Measurements from ENCODE around the gene ATP8B3. TPM values are rescaled to one million over a fixed set of nuclear protein-coding genes. Genes with fewer than 3 reads are reported as not detected.
A peak's percentile ranks its signal among the peaks of the same experiment; 100 is the strongest.

Gene ATP8B3
- total RNA-seq (3.6 TPM), polyA plus RNA-seq (ENCODE audit: insufficient read depth, low read depth, low replicate concordance) (0.24 TPM)
- long read RNA-seq, donor 1 = 0 reads
- long read RNA-seq, donor 2 = 0 reads
- long read RNA-seq, donor 3 = 0 reads
- long read RNA-seq, donor 4 = 0 reads
- long read RNA-seq, donor 5 = 0 reads
- long read RNA-seq, donor 6 = 0 reads
- long read RNA-seq, donor 7, partial matches to known transcripts = 5 of 6 reads
- long read RNA-seq, donor 7, other reads (novel, unspliced or antisense) = 1 of 6 reads
- long read RNA-seq, donor 8 = 0 reads
- long read RNA-seq, donor 9 = 0 reads
- long read RNA-seq, donor 10 = 0 reads

- DNase-seq (no peak), FAIRE-seq (no peak)
- TF ChIP-seq CTCF (IDR thresholded peaks at IDR 0.05; ENCODE audit: borderline replicate concordance, extremely low read depth, insufficient read depth) = no peak
- no peaks in the 10 kb centered on the region for H3K27me3 ChIP-seq (ENCODE audit: control insufficient read depth, insufficient read depth, low read length)
- intact Hi-C loops (cut with DNase I) = no loop called here
- H3K9me3 ChIP-seq (ENCODE audit: control insufficient read depth in 2 of 3, insufficient read depth in 1 of 3, low read length in 3 of 3) = no peaks in the 10 kb centered on the region
- peaks cover 0 to 4% (median 0%) of the 10 kb centered on the region in 3 donors for H3K36me3 ChIP-seq (ENCODE audit: control insufficient read depth in 2 of 3, insufficient read depth in 3 of 3, low read length in 3 of 3)
- peak within 1 kb of the TSS in 1 of 2 donors; percentile 5 for H3K27ac ChIP-seq (ENCODE audit: low read depth in 2 of 2, low read length in 2 of 2)
- H3K4me1 ChIP-seq (ENCODE audit: control insufficient read depth in 2 of 3, insufficient read depth in 2 of 3, low read depth in 1 of 3, low read length in 3 of 3) = peaks cover 0 to 8% (median 0%) of the 10 kb centered on the region in 3 donors
- peak within 1 kb of the TSS in 1 of 3 donors; percentile 46 for H3K9ac ChIP-seq (ENCODE audit: low read length in 3 of 3)
- H3K4me3 ChIP-seq (ENCODE audit: low read length in 3 of 3) = peak within 1 kb of the TSS; percentile 1 to 59 (median 43)
Measured at GRCh38 chr19:1811942-1812425, at the start of gene ATP8B3. TSS of gene ATP8B3 (minus strand) at chr19:1812276. CDS start at chr19:1811736, 540 bp downstream.

- peak overlapping the region in 1 of 2 donors; percentile 51 for H3K27ac ChIP-seq (ENCODE audit: low read depth in 2 of 2, low read length in 2 of 2)
- H3K9ac ChIP-seq (ENCODE audit: low read length in 3 of 3) = peak overlapping the region in 2 of 3 donors; percentile 6 to 46
- peak overlapping the region in 2 of 3 donors; percentile 50 to 69 for H3K4me3 ChIP-seq (ENCODE audit: low read length in 3 of 3)
- H3K9me3 ChIP-seq (ENCODE audit: control insufficient read depth in 2 of 3, insufficient read depth in 1 of 3, low read length in 3 of 3) = no peaks in the 10 kb centered on the region
- TF ChIP-seq CTCF (IDR thresholded peaks at IDR 0.05; ENCODE audit: borderline replicate concordance, extremely low read depth, insufficient read depth) = no peak
- peaks cover 0 to 31% (median 16%) of the 10 kb centered on the region in 3 donors for H3K4me1 ChIP-seq (ENCODE audit: control insufficient read depth in 2 of 3, insufficient read depth in 2 of 3, low read depth in 1 of 3, low read length in 3 of 3)
- intact Hi-C loops (cut with DNase I) = no loop called here
- FAIRE-seq (no peak), DNase-seq (peak in 2 of 5 donors; percentile 42 to 85)
- no peaks in the 10 kb centered on the region for H3K36me3 ChIP-seq (ENCODE audit: control insufficient read depth in 2 of 3, insufficient read depth in 3 of 3, low read length in 3 of 3)
- no peaks in the 10 kb centered on the region for H3K27me3 ChIP-seq (ENCODE audit: control insufficient read depth, insufficient read depth, low read length)
Measured at GRCh38 chr19:1861599-1862031, 49.5 kb upstream of the ATP8B3 start.

- no peak overlapping the region for H3K9ac ChIP-seq (ENCODE audit: low read length in 3 of 3)
- peaks cover 0 to 34% (median 16%) of the 10 kb centered on the region in 3 donors for H3K4me1 ChIP-seq (ENCODE audit: control insufficient read depth in 2 of 3, insufficient read depth in 2 of 3, low read depth in 1 of 3, low read length in 3 of 3)
- H3K36me3 ChIP-seq (ENCODE audit: control insufficient read depth in 2 of 3, insufficient read depth in 3 of 3, low read length in 3 of 3) = no peaks in the 10 kb centered on the region
- DNase-seq (peak in 1 of 5 donors; percentile 29), FAIRE-seq (no peak)
- no peaks in the 10 kb centered on the region for H3K9me3 ChIP-seq (ENCODE audit: control insufficient read depth in 2 of 3, insufficient read depth in 1 of 3, low read length in 3 of 3)
- no peak overlapping the region for H3K27ac ChIP-seq (ENCODE audit: low read depth in 2 of 2, low read length in 2 of 2)
- H3K4me3 ChIP-seq (ENCODE audit: low read length in 3 of 3) = peak overlapping the region in 1 of 3 donors; percentile 1
- H3K27me3 ChIP-seq (ENCODE audit: control insufficient read depth, insufficient read depth, low read length) = no peaks in the 10 kb centered on the region
- intact Hi-C loops (cut with DNase I) = no loop called here
- no peak for TF ChIP-seq CTCF (IDR thresholded peaks at IDR 0.05; ENCODE audit: borderline replicate concordance, extremely low read depth, insufficient read depth)
Measured at GRCh38 chr19:1860821-1861598, 48.9 kb upstream of the ATP8B3 start.
